ENCODE measurements around the gene MED7. TPM values are rescaled to one million over a fixed set of nuclear protein-coding genes. Genes with fewer than 3 reads are reported as not detected.

MED7 gene
- total RNA-seq, 2 donors from 2014 or later: 14.8 to 19.1 TPM

- Mint-ChIP-seq H3K9me3 (no peaks in the 10 kb centered on the region), H3K27ac (no peak overlapping the region), H3K4me1 (no peaks in the 10 kb centered on the region), H3K27me3 (ENCODE audit: insufficient read depth) (peaks cover 16% of the 10 kb centered on the region), H3K4me3 (no peak overlapping the region), H3K36me3 (ENCODE audit: low read depth) (no peaks in the 10 kb centered on the region)
- no peak for DNase-seq
- H3K9ac ChIP-seq (ENCODE audit: extremely low read depth, low read length, poor library complexity, severe bottlenecking): no peak overlapping the region
- WGBS, 2 experiments (ENCODE audit: insufficient coverage in 1 of 2, insufficient read length in 1 of 2): 89 to 90% methylated on average over 3 of the region's 3 CpGs
- H3K36me3 ChIP-seq (ENCODE audit: control insufficient read depth, insufficient read depth, low read length): no peaks in the 10 kb centered on the region
- no peak overlapping the region for H3K27ac ChIP-seq (ENCODE audit: low read depth, low read length)
- H3K4me3 ChIP-seq (ENCODE audit: low read length): no peak overlapping the region
- no peaks in the 10 kb centered on the region for H3K9me3 ChIP-seq (ENCODE audit: control insufficient read depth, low read length)
- no peak for TF ChIP-seq CTCF (conservative IDR thresholded peaks at IDR 0.05)
- H3K4me1 ChIP-seq (ENCODE audit: control insufficient read depth, insufficient read depth, low read length): no peaks in the 10 kb centered on the region
- H3K27me3 ChIP-seq (ENCODE audit: control insufficient read depth, insufficient read depth, low read length, poor library complexity, severe bottlenecking): peaks cover 7% of the 10 kb centered on the region
Observed at GRCh38 chr5:157178966-157179365, 36.3 kb upstream of the MED7 start.

- Histone ChIP-seq H3K9ac (ENCODE audit: extremely low read depth, low read length, poor library complexity, severe bottlenecking) (no peak overlapping the region), H3K4me3 (ENCODE audit: low read length) (no peak overlapping the region), H3K27me3 (ENCODE audit: control insufficient read depth, insufficient read depth, low read length, poor library complexity, severe bottlenecking) (peaks cover 7% of the 10 kb centered on the region), H3K4me1 (ENCODE audit: control insufficient read depth, insufficient read depth, low read length) (no peaks in the 10 kb centered on the region), H3K9me3 (ENCODE audit: control insufficient read depth, low read length) (no peaks in the 10 kb centered on the region), H3K27ac (ENCODE audit: low read depth, low read length) (no peak overlapping the region), H3K36me3 (ENCODE audit: control insufficient read depth, insufficient read depth, low read length) (no peaks in the 10 kb centered on the region)
- peaks cover 16% of the 10 kb centered on the region for H3K27me3 Mint-ChIP-seq (ENCODE audit: insufficient read depth)
- no peak for TF ChIP-seq CTCF (conservative IDR thresholded peaks at IDR 0.05)
- no peaks in the 10 kb centered on the region for H3K4me1 Mint-ChIP-seq
- H3K9me3 Mint-ChIP-seq: no peaks in the 10 kb centered on the region
- no peak overlapping the region for H3K4me3 Mint-ChIP-seq
- no peak overlapping the region for H3K27ac Mint-ChIP-seq
- no peaks in the 10 kb centered on the region for H3K36me3 Mint-ChIP-seq (ENCODE audit: low read depth)
- 86% methylated on average over 4 to 6 of the region's 6 CpGs for WGBS, 2 experiments (ENCODE audit: insufficient coverage in 1 of 2, insufficient read length in 1 of 2)
- DNase-seq: no peak
Observed at GRCh38 chr5:157177953-157178352, 35.3 kb upstream of the MED7 start.

- Histone ChIP-seq H3K9me3 (ENCODE audit: control insufficient read depth, low read length) (no peaks in the 10 kb centered on the region), H3K27ac (ENCODE audit: low read depth, low read length) (no peak overlapping the region), H3K9ac (ENCODE audit: extremely low read depth, low read length, poor library complexity, severe bottlenecking) (no peak overlapping the region), H3K4me1 (ENCODE audit: control insufficient read depth, insufficient read depth, low read length) (no peaks in the 10 kb centered on the region), H3K27me3 (ENCODE audit: control insufficient read depth, insufficient read depth, low read length, poor library complexity, severe bottlenecking) (no peaks in the 10 kb centered on the region), H3K36me3 (ENCODE audit: control insufficient read depth, insufficient read depth, low read length) (no peaks in the 10 kb centered on the region), H3K4me3 (ENCODE audit: low read length) (no peak overlapping the region)
- no peak for TF ChIP-seq CTCF (conservative IDR thresholded peaks at IDR 0.05)
- 99 to 100% methylated on average over 7 to 8 of the region's 8 CpGs for WGBS, 2 experiments (ENCODE audit: insufficient coverage in 1 of 2, insufficient read length in 1 of 2)
- H3K4me3 Mint-ChIP-seq: no peak overlapping the region
- H3K9me3 Mint-ChIP-seq: peaks cover 6% of the 10 kb centered on the region
- DNase-seq: no peak
- H3K36me3 Mint-ChIP-seq (ENCODE audit: low read depth): peaks cover 2% of the 10 kb centered on the region
- H3K27me3 Mint-ChIP-seq (ENCODE audit: insufficient read depth): peaks cover 7% of the 10 kb centered on the region
- no peaks in the 10 kb centered on the region for H3K4me1 Mint-ChIP-seq
- H3K27ac Mint-ChIP-seq: no peak overlapping the region
Observed at GRCh38 chr5:157175071-157175612, 32.5 kb upstream of the MED7 start.

Measured in endodermal cell (in vitro differentiated cells).